NCI-H146 treated with DMSO at 0.1 percent for 48 hours (cell line): ENCODE results near the gene CDK6.

Experiments
- DNase-seq: peaks from one replicate; lab custom pipeline; 2025; ENCODE audit not compliant: unreplicated experiment; lab: John Stamatoyannopoulos, UW

The CDK6 gene

DNA sequence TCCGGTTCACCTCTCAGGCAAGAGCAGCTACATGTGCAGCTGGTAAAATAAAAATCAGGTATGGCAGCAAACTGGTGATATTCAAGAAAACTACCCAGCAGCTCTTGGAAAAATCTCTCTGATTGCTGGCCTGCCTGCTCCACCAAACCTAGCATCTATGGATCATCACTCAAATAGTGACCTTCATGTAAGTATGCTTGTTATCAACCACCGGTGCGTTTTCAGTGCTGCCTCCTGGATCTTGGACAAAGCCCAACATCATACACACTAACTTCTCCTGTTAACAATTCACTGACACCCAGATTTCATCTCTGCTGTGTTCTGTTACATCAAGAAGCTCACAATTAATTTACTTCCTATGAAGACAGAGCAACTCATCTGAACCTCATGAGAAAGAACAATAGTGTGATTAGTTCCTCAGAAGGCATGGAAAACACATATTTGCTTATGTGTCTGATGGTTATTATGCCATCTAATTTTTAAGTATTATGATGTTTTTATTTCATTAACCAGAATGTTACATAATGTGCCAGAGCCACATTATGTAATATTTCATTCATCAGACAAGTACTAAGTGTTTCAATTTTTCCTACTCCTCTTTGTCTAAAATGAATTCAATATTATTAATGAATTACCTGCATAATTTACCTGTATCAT is 8.8 kb downstream of the CDK6 start:
- DNase-seq, result no peak

DNA sequence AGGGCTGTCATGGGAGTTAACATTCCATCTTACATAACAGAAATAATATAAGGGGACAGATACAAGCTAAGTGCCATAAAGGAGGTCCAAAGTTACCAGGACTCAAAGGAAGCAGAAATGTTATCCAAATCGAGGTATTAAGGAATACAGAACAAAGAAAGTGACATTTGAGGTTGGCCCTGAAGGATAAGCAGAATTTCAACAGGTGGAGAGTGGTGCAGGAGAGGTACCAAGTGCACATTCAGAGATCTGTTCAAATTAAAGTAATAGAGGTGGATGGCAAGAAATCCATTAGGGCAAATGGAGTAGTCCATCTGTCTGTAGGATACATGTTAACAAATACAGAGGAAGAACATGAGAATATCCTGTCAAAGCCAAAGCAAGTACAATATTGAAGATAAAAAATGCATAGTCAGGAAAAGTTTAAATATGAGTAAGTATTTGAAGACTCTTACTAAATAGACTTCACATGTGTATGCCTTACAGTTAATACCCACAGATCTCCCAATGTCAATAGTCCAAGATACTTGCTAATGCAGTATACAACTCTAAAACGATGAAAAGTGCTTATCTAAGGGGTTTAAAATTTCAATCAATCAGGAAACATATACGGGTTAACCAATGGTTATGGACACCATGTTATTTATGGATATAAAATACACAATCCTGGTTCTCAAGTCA is 10.0 kb downstream of the CDK6 start:
- no peak for DNase-seq

DNA sequence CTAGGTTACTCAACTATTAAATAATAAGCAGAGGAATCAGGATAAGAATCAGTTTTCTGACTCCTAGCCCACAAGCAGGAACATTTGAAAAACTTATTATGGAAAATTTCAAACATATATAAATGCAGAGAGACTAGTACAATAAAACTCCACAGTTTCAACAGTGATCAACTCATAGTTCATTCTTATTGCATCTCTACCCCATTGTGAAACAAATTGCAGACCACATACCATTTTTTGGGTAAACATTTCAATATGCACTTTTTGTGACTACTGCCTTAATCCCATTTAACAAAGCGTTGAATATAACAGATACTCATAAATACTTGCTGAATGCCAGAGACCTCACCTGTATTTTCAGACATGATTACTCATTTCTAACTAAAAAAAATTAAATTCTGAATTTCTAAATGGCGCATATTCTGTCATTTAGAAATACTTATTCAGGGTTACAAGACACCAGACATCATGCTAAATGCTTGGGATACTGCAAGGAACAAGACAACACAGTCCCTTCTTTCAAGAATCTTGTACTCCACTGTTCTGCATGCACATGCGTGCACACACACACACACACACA is 11.4 kb downstream of the CDK6 start:
- DNase-seq, result no peak

- DNase-seq, result no peak
Measured at GRCh38 chr7:92824450-92824849, 11.9 kb downstream of the CDK6 start.

DNA sequence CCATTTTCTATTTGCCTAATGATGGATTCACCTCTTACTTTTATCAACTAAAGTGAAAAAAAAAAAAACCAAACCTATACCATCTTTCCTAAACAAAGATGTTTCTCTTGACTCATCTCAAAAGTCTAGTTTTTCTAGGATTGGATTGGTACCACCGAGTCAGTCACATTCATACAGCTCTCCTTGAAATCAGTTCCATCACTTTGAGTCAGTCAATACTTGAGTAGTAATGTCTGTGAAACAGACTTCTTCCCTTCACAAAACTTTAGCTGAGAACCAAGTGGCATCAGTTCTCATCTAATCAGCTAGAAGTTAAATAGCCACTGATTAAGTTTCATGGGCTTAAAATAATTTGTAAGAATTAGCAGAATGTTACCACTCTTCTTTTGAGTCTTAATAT is 13.3 kb downstream of the CDK6 start:
- DNase-seq, result no peak

DNA sequence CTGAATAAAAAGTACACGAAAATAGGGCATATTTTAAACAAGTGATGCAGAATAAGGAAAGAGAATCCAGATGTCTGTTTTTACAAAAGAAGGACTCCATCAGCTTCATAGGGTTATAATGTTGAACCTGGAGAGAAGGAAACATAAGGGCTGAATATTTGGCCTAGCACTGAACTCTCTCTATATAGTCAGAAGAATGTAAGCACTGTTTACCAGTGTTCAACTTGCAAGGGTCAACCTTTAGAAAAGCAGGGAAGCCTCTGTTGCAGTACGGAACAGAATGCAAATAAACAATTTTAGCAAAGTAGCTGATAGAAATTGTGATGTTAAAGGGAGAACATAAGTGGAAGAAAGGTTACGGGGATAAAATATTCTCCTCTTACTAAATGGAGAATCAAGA is 16.2 kb downstream of the CDK6 start:
- no peak for DNase-seq

DNA sequence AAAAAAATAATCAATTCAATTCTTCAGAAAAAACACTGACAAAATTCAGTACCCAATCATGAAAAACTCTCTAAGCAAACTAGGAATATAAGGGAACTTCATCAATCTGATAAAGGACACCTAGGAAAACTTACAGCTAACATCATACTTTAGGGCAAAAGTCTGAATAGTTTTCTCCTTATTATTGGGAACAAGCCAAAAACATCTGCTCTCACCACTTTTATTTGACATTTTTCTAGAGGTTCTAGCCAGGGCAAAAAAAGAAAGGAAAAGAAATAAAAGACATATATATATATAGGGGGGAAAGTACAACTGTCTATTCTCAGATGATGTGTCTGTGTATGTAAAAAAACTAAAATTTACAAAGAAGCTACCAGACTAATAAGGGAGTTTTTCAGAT is 19.0 kb downstream of the CDK6 start:
- no peak for DNase-seq

GRCh38 chr7:92815412-92815811 is 21.0 kb downstream of the CDK6 start:
- DNase-seq, result no peak

DNA sequence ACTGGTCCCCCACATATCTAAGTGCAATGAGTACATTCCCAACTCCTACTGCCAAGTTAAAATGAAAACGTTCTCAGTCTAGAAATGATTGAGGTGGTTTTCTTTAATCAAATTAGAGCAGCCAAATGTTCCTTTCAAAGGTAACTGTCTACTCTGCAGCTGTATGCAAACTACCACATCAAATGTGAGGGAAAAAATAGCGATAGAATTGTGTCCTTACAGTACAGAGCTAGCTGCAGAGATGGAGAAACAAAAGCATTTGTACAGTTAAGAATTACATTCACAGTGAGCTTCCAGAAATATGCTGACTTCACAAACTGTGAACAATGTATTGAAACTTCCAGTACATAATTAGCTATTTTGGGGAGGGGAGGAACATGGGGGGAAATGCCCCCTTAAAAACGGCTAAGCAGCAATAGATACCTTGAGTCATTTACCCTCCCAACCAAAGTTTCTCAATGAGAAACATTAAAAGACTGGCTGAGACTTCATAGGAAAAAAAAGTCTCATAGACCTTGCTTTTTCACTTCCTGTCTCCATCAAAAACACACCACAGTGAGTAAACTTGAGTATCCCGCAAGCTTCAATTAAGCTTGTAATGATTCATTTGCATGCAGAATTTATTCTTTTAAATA is 22.9 kb downstream of the CDK6 start:
- DNase-seq, result peak; percentile 21

DNA sequence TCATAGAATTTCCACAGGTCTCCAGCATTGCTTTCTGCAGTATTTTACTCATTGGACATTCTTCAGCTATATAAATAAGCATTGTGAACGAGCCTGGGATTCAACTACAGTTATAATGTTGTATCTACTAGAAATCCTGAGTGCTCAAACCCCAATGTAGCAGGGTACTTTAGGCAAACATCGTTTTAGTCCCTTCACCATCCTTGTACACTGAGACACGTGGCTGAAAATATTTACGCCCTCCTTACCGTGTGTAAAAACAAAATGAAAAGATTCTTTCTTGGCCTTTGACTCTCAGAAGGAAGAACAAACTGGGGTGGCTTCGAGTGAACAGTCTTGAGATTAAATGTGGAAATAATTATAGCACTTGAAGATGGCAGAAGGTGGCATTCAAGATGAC is 25.2 kb downstream of the CDK6 start:
- no peak for DNase-seq

DNA sequence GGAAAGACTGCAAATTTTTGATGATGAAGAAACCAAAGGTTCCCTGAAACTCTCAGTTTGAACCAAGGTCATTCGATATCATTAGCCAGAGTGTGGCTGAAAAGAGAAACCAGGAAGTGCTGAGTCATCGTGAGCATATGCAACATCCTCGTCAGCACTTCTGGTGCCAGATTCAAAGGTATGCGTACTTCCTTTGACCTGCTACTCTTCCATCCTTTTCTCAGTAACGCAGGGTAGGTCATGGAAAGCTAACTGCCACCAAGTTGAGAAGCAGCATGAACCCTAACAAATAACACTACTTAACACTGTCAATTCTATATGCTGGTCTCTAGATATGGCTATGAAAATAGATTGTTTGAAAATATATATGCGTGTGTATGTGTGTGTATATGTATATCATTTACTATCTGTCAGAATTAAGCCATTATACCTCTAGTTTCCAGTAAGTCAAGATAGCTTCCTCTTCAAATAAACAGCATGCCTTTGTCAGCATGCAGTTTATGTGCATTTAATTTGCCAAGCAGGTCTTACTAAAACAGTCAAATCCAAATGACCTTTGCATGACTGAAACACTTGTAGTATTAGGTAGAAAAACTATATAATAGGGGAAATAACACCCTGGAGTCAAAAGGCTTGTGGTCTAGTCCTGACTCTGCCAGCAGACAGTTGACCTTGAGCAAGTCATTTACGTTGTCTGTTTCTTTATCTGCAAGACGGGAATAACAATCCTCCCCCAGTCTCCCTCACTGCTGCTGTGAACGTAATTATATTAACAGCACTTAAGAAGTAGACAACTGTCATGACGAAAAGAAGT is 26.4 kb downstream of the CDK6 start:
- DNase-seq, result no peak

- no peak for DNase-seq
Measured at GRCh38 chr7:92809397-92809759, 27.0 kb downstream of the CDK6 start.

GRCh38 chr7:92808635-92809034 is 27.7 kb downstream of the CDK6 start:
- no peak for DNase-seq

DNA sequence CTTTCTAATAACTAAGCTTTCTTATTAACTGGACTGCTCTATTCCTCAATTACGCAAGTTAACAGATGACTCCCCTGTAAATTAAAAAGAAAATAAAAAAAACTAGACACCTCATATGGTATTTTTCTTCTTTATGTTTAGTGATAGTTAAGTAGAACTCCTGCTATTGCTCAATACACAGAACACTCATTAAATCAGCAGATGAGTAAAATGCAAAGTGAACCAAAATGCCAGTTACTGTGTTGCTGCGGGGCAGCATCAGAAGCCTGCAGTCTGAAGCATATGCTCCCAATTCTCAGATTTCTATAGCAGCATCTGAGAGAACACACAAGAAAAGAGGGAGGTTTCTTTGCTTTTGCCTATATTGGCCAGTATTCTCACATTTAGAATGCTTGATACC is 28.4 kb downstream of the CDK6 start:
- DNase-seq, result no peak

DNA sequence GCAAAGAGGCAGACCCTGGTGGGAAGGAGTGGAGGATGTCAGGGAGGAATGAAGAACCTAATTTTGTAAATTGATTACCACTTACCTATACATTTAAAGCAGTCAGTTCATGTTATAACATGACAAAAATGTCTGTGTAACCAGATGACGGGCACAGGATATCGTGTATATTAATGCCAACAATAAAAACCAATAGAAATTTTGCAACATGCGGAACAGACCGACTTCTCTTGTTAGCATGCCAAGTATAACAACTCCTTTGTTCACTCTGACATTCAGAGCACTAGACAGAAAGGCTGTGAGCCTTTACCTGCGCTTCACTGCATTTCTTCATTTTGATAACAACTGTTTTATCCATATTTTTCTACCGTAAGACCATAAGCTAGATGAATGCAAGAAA is 29.9 kb downstream of the CDK6 start:
- no peak for DNase-seq

GRCh38 chr7:92802406-92802805 is 34.0 kb downstream of the CDK6 start:
- DNase-seq, result no peak

DNA sequence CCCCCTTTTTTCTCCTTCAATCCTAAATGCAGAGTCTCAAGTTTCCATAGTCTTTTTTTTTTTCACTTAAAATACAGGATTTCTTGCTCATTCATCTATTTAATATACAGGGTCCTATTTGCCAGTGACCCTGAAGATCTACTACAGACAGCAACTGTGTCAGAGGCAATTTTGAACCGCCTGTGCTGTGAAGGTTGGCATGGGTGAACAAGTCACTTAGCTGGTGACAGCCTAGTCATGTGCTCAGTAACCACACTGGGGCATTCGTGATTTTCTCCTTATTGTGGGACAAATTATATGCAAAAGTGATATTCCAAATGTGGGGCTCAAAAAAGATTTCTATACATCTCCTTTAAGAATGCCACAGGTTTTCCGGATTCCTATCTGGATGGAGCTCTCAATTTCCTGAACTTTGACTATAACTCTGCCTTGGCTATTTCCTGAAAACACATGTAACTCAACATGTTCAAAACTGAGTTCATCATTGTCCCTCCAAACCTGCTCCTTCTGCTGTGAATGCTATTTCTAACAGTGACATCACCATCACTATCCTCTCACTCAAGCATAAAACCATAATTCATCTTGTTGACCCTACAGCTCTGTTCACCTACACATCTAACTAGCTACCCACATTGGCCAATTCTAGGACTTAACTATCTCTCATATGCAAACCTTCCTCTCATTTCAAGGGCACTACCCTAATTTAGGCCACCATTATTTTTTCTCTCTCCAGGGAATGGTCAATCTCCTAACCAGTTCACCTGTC is 36.7 kb downstream of the CDK6 start:
- DNase-seq, result no peak

- DNase-seq, result no peak
Measured at GRCh38 chr7:92798517-92799249, 37.7 kb downstream of the CDK6 start.

DNA sequence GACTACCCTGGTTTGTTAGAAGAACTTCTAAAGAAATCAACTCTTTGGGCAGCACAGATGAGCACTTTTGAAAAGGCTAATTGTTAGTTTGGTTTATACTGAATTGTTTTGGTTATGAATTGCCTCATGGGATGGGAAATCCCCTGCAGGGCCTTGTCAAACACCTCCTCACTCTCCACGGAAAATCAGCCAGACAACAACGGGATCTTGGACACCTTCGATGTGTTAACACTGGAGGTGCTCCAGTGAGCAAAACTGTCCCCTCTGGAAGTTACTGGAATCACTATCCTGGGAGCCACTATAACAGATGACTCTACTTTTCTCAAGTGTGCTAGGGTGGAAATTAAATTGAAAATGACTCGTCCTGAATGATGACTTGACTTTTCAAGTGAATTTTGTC is 38.7 kb downstream of the CDK6 start:
- no peak for DNase-seq

DNA sequence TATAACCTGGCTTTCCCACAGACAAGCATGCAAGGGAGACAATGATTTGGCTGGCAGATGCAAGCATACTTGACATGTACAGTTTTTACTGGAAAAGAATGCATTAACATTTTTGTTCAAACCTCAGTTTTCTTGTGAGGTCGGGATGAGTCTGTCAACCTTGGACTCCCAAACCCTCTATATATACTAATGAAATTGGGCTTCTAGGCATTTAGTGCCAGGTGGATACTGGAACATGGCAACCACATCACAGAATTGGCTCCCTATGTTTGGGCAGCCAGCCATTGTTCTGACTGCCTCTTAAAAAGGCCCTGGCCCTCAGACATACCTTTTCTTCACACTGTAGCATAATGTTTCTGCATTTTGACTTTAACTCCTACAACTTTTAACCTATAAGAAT is 39.1 kb downstream of the CDK6 start:
- no peak for DNase-seq
